Calu3 (cell line): Measurements from ENCODE around the gene EIF3I. TPM values are rescaled to one million over a fixed set of nuclear protein-coding genes. Genes with fewer than 3 reads are reported as not detected.

ENCODE experiments used
- BruUV-seq: library from RNA; stranded (reverse); fragments of 400-500 nt; replicated peaks from 2 replicates; lab custom pipeline; 2021; lab: Mats Ljungman, UMichigan
- CTCF ChIA-PET: fragments of 300-600 bp; sonication (Branson Sonifier 250); formaldehyde crosslinking; loops from one replicate; lab custom pipeline; 2022; ENCODE audit warnings: antibody characterized with exemption; lab: Charles Lee
- DNase-seq: peaks from one replicate; pipeline ENCODE4 v3.0.0; 2022
- H3K27ac Mint-ChIP-seq: one replicate; pipeline ENCODE4 v1.8.0; 2022; ENCODE audit warnings: mixed read lengths; ENCODE audit not compliant: unreplicated experiment
- H3K27me3 Mint-ChIP-seq: one replicate; pipeline ENCODE4 v1.8.0; 2022; ENCODE audit warnings: mixed read lengths; ENCODE audit not compliant: unreplicated experiment
- H3K36me3 Mint-ChIP-seq: one replicate; pipeline ENCODE4 v1.8.0; 2022; ENCODE audit warnings: mild to moderate bottlenecking, moderate library complexity, mixed read lengths; ENCODE audit not compliant: insufficient read depth, unreplicated experiment
- H3K4me1 Mint-ChIP-seq: one replicate; pipeline ENCODE4 v1.8.0; 2022; ENCODE audit warnings: mild to moderate bottlenecking, low read depth, mixed read lengths; ENCODE audit not compliant: unreplicated experiment
- H3K4me3 Mint-ChIP-seq: one replicate; pipeline ENCODE4 v1.8.0; 2022; ENCODE audit warnings: mild to moderate bottlenecking, low read depth, moderate library complexity, mixed read lengths; ENCODE audit not compliant: unreplicated experiment
- H3K9me3 Mint-ChIP-seq: one replicate; pipeline ENCODE4 v1.8.0; 2022; ENCODE audit warnings: low read depth, mixed read lengths; ENCODE audit not compliant: unreplicated experiment
- CTCF ChIP-seq: fragments of 200-600 bp; IDR thresholded peaks from one replicate; pipeline ENCODE4 v1.8.0; 2022; ENCODE audit warnings: antibody characterized with exemption; ENCODE audit not compliant: unreplicated experiment
- intact Hi-C: fragments of 100-400 bp; cut with micrococcal nuclease; formaldehyde crosslinking; loops from one replicate; pipeline ENCODE4 v1.10.0; 2022; ENCODE audit not compliant: unreplicated experiment
- total RNA-seq: library from RNA; stranded (reverse); gene quantifications from 2 replicates; pipeline ENCODE4 v1.2.3, GENCODE V29; 2022

Gene EIF3I
- total RNA-seq, 1 experiment from 2014 or later: 178 TPM

- no peaks in the 10 kb centered on the region for H3K9me3 Mint-ChIP-seq
- H3K4me1 Mint-ChIP-seq: no peaks in the 10 kb centered on the region
- H3K27me3 Mint-ChIP-seq: no peaks in the 10 kb centered on the region
- intact Hi-C loops: loop anchor here (5.0 to 10.0 kb wide), 2 partner anchors 52 to 75 kb away; partner anchors contain the start of gene HDAC1
- no peak overlapping the region for H3K27ac Mint-ChIP-seq
- DNase-seq: no peak
- CTCF ChIA-PET: interaction anchor here (1.2 kb wide), 1 partner anchor 20 kb away, joined by 3 read pairs; no protein-coding TSS in a partner anchor
- H3K4me3 Mint-ChIP-seq: no peak overlapping the region
- no peak for TF ChIP-seq CTCF
- peaks cover 14% of the 10 kb centered on the region for H3K36me3 Mint-ChIP-seq
- BruUV-seq: no TSS peak
These were observed 20.2 kb downstream of the EIF3I start for GRCh38 chr1:32242341-32242851.

DNA sequence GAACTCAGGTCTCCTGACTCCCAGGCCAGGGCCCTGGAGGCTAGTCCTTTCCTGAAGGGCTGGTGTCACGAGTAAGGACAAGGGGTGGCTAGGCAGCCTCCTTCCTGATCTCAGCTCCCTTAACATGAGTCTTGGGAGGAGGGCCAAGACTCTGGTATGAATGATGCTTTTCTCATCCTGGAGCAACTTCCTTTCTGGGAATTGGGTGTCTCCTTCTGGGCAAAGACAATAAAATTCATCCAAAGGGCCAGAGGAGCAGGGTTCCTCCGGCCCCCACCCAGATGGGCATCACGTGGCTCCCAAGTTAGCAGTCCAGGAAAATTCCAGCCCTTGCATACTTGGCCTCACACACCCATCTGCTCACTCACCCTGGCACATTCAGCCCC, 24.7 kb downstream of the EIF3I start, which contains the start of gene FAM167B:
TSS of gene FAM167B (plus strand) at position 335 of the 386 bp plus-strand sequence. CDS start 200 bp downstream, outside the sequence.
- BruUV-seq: no TSS peak
- no peak for DNase-seq
- Mint-ChIP-seq H3K27me3 (no peaks in the 10 kb centered on the region), H3K27ac (no peak within 1 kb of the TSS), H3K4me1 (peaks cover 9% of the 10 kb centered on the region), H3K36me3 (no peaks in the 10 kb centered on the region), H3K4me3 (no peak within 1 kb of the TSS), H3K9me3 (no peaks in the 10 kb centered on the region)
- CTCF ChIA-PET: interaction anchor here (0.5 kb wide), 1 partner anchor 20 kb away, joined by 3 read pairs; no protein-coding TSS in a partner anchor
- no peak for TF ChIP-seq CTCF
- intact Hi-C loops: loop anchor here (10.0 kb wide), 1 partner anchor 48 kb away; the partner anchor contains the start of gene HDAC1

DNA sequence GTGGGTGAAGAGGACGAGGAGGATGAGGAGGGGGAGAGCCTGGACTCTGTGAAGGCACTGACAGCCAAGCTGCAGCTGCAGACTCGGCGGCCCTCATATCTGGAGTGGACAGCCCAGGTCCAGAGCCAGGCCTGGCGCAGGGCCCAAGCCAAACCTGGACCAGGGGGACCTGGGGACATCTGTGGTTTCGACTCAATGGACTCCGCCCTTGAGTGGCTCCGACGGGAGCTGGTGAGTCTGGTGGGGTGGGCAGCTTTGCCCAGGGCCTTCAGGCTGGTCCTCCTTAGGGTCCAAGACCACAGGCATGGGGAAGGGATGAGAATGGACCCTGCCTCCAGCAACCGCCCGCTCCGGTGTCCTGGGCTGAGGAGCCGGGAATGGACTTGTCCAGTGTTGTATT, 25.2 kb downstream of the EIF3I start:
- intact Hi-C loops: loop anchor here (10.0 kb wide), 1 partner anchor 47 kb away; the partner anchor contains the start of gene HDAC1
- Mint-ChIP-seq H3K36me3 (no peaks in the 10 kb centered on the region), H3K4me1 (peaks cover 9% of the 10 kb centered on the region), H3K9me3 (no peaks in the 10 kb centered on the region), H3K27ac (no peak overlapping the region), H3K27me3 (no peaks in the 10 kb centered on the region), H3K4me3 (no peak overlapping the region)
- BruUV-seq: no TSS peak
- no peak for TF ChIP-seq CTCF
- CTCF ChIA-PET: no interaction called here
- DNase-seq: no peak

- H3K4me1 Mint-ChIP-seq: peaks cover 9% of the 10 kb centered on the region
- no peak for DNase-seq
- no TSS peak for BruUV-seq
- no peak for TF ChIP-seq CTCF
- H3K27me3 Mint-ChIP-seq: no peaks in the 10 kb centered on the region
- H3K4me3 Mint-ChIP-seq: no peak overlapping the region
- H3K36me3 Mint-ChIP-seq: no peaks in the 10 kb centered on the region
- CTCF ChIA-PET: interaction anchor here (0.6 to 0.7 kb wide), 2 partner anchors 10 to 849 kb away, joined by 3 read pairs; no protein-coding TSS in a partner anchor
- H3K27ac Mint-ChIP-seq: no peak overlapping the region
- intact Hi-C loops: loop anchor here (10.0 kb wide), 1 partner anchor 47 kb away; the partner anchor contains the start of gene HDAC1
- no peaks in the 10 kb centered on the region for H3K9me3 Mint-ChIP-seq
These were observed 26.0 kb downstream of the EIF3I start for GRCh38 chr1:32247983-32248889.
